ENCODE data around the gene TCEAL3.

DNA sequence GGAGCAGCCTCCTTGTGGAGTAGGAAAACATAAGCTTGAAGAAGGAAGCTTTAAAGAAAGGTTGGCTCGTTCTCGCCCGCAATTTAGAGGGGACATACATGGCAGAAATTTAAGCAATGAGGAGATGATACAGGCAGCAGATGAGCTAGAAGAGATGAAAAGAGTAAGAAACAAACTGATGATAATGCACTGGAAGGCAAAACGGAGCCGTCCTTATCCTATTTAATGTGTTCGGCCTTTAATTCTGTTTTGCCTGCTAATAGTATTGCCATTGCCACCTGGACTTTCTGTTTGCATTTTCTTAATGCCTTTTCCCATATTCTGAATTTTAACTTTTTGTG, 22.4 kb downstream of the TCEAL3 start:
- no peak for TF ChIP-seq EZH2 (IDR thresholded peaks at IDR 0.05; ENCODE audit: low read length, missing control alignments)
- TF ChIP-seq, protein P1, sequence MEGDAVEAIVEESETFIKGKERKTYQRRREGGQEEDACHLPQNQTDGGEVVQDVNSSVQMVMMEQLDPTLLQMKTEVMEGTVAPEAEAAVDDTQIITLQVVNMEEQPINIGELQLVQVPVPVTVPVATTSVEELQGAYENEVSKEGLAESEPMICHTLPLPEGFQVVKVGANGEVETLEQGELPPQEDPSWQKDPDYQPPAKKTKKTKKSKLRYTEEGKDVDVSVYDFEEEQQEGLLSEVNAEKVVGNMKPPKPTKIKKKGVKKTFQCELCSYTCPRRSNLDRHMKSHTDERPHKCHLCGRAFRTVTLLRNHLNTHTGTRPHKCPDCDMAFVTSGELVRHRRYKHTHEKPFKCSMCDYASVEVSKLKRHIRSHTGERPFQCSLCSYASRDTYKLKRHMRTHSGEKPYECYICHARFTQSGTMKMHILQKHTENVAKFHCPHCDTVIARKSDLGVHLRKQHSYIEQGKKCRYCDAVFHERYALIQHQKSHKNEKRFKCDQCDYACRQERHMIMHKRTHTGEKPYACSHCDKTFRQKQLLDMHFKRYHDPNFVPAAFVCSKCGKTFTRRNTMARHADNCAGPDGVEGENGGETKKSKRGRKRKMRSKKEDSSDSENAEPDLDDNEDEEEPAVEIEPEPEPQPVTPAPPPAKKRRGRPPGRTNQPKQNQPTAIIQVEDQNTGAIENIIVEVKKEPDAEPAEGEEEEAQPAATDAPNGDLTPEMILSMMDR (conservative IDR thresholded peaks at IDR 0.05 in 1 of 2, IDR thresholded peaks at IDR 0.05 in 1 of 2; ENCODE audit: low read depth in 1 of 2, low read length in 2 of 2): no peak

Measured in fibroblast of lung (primary cell).